ENCODE measurements around the gene PEPD.

The PEPD gene

DNA sequence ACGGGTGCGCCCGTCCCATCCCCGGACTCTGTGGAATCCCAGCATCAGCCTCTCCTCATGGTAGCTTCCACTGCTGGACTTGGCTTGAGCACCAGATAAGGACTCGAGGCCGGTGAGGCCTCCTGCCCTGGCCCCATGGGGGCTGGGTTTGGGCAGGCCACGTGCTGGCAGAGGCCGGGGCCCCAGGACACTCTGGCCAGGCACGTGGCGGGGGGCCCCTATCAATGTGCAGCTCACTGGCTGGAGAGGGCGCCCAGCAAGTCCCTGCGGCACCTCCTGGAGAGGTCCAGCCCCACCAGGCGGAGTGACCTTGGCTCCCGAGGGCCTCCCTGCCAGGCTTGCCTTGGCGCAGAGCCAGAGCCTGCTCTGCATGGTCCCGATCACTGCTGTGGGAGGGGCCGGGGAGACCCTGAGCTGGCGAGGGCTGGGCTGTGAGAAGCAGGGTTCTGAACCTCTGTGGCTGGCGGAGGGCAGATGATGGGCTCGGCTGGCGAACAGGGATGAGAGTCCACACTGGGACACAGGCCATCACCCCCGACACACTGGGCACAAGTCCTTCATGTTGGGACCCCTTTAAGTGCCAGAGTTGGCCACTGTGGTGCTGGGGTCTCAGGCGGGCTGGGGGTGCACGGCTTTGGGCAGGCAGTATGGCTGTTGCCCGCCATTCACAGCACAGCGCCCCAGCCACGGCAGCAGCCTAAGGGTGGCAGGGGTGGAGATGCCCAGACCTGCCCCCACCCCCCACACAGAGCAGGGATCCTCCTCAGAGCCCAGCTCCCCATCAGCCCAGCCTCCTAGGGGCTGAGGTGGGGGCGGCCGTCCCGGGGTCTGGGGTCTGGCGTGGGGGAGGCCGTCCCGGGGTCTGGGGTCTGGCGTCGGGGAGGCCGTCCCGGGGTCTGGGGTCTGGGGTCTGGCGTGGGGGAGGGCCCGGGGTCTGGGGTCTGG, 129.0 kb downstream of the PEPD start:
- DNase-seq = no peak

DNA sequence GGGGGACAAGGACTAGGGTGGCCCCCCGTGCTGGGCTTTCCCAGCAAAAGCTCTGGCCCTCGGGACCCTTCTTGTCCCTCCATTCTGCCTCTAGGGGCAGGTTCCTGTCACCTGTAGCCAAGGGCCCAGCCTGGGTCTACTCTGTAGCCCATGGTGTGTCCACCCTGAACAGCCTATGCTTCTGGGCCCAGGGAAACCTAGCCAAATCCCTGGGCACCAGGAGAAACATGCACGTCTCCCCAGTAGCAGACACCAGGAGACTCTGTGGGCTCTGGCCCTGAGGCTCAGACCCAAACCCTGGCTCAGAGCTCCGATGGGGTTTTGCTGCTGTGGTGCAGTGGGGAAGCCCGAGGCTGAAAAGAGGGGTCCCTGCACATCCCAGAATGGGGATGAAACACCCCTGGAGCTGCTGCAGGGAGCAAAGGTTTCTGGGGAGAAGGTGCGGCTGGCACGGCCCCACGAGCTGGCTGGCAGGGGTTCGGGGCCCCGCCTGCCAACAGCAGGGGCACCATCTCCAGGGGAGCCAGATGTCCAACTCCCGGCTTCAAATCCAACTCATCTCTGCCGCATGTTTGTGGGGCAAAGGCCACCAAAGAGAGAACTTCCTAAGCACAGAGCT, 129.9 kb downstream of the PEPD start:
- DNase-seq = no peak

DNA sequence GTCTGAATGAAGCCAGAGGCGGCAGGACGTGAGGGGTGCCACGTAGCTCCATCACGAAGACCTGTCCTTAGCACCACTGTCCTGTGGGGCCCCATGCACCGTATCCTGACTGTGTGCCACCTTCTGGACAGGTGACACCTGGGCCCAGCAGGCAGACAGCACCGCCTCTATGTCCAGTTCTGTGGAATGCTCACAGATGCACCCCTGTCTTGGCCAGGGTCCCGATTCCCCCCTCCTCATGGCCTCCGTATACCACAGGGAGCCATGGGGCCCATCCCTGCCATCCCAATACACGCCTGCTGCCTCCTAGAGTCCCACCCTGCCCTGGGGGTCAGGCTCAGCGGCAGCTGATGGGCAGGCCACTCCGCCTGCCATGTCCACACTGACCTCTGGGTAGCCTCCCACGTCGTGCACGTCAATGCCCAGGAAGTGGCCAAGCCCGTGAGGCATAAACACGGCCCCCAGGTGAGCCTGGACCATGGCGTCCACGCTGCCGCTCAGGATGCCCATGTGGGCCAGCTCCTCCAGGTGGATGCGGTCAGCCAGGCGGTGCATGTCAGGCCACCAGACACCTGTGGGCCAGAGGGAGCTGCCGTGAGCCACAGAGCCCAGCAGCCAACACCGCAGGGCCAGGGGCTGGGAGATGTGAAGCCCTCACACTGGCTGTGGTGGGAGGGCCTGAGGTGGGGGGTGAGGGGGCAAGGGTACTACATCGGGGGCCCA, 130.5 kb downstream of the PEPD start:
- no peak for DNase-seq

DNA sequence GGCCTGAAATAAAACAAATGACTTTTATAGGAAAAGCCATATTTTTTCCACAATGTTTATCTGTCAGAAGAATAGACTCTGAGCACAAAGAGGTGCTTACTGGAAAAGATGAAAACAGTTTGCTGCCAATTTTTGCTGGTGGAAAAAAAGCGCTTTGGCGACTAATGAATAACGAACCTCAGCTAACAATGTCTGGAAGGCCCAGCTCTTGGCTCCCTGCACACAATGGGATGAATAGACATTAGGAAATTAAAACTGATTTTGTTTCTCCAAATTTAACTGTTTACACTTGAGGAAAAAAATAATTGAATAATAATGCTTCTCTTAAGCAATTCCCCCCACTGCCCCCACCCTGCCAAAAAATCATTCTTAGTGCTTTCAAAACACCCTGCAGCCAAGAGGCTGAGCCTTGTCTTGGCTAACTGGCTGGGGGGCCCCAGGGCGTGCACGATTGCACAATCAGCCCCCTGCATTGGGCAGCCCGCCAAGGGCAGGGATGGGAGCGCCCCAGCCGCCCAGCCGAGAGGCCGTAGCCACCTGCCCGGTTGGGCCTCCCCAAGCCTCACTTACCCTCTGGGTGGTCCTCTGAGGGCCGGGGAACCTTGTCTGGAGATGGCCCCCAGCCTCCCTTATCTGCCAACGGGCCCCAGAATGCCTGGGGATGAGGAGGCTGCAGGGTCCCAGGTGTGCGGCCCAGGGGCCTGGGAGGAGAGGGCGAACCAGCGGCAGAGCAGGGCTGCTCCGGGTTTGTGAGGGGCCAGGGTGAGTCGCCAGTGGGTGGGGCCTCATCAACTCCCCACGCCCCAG, 131.3 kb downstream of the PEPD start:
- DNase-seq = no peak

DNA sequence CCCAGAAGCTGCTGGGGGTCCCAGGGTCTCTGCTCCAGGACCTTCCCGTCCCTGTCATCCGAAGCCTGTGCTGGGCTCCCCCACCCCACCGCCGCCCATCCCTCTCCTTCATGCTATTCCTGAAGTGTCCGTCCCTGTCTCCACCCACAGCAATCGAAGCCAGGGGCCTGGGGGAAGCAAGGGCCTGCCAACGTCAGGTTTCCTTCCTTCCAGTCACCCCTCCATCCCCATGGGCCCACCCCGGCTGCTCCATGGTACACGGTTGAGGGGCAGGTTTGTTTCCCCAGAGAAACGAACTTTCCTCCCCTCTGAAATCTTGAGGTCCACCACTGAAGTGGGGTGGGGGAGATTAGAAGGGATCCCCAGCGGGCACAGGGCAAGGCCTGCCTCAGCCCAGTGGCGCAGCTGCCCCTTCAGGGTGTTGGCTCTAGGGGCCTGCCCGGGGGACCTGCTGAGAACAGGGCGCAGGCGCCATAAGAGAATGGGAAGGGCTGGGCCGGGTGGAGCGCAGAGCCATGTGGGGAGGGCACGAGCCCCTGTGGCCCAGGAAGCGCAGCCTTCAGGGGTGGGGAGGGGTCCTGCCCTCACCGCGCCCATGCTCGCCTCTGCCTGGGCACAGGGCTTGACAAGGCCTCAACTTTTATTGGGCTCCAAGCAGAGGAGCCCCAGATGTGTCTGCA, 132.0 kb downstream of the PEPD start:
- DNase-seq = no peak

DNA sequence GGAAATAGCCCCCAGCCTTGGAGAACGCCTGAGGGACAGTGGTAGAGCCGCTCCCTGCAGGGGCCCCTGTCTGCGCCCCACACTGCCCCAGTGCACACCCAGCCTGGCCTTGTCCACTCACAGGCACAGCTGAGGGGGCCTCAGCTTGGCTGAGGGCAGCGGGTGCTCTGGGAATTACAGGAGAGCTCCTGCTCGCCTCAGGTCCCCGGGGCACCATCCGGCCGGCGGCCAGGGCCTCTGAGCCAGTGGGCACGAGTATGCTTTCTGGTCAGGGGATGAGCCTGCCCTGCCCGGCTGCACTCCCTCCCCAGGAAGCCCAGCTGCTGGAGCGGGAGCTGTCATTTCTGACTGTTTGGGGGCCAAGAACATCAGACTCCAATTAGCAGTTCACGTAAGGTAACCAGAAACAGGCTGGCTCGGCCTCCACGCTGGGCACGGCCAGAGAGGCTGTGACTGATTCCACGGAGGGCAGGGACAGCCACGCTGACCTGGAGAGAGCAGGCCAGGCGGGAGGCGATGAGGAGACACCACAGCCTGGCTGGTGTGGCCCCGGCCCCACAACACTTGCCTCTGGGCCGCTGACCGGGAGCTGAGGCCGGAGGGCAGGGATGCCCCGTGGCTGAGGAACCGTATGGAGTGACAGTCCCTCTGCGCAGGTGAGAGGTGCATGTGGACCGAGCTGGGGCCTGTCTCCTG, 132.7 kb downstream of the PEPD start:
- DNase-seq = no peak

DNA sequence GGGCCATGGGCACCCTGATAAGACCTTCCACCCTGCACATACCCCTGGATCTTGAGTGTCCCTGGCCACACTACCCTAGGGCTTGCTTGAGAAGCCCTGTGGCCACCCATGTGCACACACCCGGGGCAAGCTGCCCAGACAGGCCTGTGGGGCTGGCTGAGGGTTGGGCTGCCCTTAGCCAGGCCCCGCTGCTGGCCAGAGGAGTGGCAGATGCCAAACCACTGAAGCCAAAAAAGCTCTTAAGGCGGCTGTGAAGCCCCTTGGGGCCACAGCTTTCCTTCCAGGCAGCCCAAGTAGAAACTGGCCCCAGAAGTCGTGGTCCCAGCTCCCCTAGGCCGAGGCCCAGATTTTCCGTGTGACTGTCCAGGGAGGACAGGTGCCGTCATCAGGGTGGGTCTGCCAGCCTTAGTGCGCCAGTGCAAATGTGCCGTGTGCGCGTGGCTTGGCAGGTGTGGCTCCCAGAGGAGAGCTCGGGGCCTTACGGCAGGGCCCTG, 133.3 kb downstream of the PEPD start:
- DNase-seq = no peak

DNA sequence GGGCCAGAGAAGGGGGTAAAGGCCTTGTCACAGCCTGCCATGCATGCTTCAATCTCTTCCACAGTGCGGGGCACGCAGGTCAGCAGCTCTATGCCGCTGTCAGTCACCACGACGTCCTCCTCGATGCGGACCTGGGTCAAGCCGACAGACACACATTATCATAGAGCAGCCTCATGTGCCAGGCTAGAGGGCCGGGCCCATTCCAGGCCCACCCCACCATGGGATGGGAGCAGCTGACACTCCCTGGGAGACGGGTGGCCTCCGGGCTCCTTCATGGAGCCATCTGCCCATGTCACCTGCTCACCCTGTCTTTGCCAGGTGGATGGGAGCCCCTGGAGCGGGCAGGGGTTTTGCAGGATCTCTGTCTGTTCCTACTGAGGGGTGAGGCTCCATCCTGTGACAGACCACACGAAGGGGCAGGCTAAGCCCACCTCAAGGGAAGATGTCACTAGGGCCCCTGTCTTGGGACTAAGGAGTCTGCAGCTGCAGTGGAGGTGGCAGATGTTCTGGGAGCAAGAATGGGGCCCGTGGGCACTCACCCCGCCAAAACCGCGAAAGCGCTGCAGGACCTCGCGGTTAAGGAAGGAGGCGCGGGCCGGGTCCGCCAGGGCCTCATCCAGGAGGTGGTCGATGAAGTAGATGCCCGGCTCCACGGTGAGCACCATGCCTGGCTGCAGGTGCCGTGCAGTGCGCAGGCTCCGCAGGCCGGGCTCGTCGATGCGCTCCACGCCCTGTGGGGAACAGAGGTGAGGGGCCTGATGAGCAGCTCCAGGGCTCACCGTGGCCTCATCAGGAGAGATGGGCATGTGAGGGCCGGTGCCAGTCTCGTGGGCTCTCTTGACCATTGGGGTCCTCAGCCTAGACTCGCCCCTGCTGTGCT, 134.0 kb downstream of the PEPD start:
- DNase-seq = no peak

DNA sequence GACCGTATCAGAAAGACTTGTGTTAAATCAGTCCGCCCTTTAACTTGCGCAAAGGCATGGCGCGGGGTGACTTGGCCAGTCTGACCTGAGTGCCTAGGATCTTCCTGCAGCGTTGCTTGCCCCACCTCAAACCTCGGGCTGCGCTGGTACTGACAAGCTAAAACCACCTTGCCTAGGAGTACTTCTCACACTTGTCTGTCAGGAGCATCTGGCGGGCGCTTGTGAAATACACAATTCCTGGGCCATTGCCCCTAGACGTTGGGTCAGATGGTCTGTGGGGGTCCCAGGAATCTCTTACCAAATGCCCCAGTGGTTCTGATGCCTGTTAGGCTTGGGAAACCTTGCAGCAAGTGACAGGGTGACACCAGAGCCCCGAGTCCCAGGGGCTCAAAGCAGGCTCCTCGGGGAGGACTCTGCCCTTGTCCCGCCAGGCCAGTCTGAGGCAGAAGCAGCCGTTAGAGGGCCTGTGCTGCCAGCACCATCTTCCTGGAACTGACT, 135.2 kb downstream of the PEPD start:
- no peak for DNase-seq

DNA sequence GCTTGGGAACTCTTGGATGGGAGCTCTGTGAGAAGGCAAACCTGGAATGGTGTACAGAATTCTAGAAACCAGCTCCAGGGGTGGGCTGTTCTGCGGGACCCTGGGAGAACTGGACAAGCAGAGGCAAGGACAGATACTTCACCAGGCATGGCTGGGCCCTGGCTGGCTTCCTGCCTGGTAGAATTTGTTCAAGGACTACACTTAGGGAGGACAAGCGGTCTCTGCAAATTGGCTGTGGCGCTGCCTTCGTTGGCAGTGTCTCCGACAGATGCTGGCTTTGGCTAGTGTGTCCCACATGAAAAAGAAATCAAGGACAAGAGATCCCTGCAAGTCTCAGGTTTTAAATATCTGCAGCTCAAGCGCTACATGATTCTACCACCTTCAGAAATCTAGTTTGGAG, 135.6 kb downstream of the PEPD start:
- DNase-seq = no peak

DNA sequence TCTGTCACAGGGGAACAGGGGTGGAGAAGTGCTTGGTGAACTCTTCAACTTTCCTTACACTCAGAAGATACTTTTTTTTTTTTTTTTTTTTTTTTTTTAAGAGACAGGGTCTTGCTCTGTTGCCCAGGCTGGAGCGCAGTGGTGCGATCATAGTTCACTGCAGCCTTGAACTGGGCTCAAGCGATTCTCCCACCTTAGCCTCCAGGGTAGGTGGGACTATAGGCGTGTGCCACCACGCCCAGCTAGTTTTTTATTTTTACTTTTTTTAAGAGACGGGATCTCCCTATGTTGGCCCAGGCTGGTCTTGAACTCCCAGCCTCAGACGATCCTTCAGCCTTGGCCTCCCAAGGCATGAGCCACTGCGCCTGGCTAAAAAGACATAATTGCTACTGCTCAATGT, 136.6 kb downstream of the PEPD start:
- no peak for DNase-seq

DNA sequence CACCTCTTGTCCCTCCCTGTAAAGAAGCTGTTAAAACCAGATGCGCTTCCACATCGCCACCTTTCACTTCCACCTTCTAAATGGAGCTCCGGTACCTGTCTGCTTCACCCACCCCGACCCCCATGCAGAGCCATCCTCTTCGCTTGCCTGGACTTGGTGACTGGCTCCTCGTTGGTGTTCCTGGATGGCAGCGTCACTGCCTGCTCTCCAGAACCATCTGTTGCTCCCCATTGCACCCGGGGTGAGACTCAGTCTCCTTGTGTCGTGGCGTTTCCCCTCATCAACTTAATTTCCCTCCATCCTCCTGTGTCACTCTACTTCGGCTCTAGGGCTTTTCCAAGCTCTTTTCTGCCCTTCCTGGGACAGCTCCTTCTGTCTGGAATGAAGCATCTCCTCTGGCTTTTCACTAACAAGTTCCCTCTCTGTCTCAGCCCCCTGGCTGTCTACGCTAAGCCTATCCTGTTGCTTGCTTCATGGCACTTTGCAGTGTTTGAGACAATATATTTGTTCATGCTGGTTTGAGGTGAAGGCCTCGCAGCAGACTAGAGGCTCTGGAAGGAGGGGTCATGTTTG, 137.8 kb downstream of the PEPD start:
- no peak for DNase-seq

DNA sequence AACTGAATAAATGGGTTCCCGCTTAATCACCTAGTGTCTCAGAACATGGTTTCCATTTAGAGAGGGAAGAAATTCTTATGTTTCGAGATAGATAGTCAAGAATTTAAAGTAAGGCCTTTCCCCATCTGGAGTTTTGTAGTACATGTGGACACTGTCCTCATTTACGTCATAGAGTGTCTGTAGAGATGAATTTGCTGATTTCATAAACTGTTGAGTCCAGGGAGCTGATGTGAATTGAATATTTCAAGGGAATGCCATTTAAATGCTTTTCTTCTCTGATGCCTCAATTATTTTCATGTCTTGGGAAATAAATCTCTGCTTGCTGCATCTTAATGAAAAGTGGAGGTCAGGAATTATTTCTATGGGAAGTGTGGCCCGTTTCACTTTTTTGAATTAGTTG, 138.6 kb downstream of the PEPD start:
- no peak for DNase-seq

DNA sequence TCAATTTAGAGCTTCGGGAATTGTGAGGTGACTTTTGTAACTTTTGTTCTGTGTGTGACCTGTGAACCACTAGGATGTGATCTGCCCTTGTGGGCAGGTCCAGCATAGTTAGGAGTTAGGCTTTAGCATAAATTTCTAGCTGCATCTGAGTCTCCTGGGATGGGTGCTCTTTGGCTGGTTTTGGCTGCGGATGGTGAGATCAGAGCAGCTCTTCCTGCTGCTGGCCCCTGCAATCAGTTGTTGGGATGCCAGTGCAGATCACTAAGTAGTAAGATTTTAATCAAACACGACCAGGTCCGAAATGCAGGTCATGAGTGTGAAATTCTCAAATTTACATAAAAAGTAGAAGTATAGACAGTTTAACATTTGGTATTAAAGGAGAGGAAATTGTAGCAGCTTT, 139.6 kb downstream of the PEPD start:
- DNase-seq = no peak

DNA sequence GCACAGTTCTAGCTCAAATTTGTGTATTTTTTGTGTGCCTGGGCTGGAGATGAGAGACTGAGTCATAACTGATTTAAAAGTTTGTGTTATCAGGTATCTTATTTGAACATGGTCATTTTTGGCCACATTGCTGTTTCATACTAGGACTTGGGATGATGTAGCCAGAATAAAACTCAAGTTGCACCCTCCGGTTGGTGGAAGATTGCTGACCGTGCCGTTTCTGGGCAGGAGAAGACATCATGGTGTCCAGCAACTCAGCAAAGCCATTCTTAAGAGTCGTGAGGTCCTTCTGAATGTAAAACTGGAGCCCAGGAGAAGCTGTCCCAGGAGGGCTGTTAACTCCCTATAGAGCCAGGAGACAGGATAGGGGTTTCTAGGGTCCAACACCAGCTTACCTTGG, 140.5 kb downstream of the PEPD start:
- DNase-seq = no peak

DNA sequence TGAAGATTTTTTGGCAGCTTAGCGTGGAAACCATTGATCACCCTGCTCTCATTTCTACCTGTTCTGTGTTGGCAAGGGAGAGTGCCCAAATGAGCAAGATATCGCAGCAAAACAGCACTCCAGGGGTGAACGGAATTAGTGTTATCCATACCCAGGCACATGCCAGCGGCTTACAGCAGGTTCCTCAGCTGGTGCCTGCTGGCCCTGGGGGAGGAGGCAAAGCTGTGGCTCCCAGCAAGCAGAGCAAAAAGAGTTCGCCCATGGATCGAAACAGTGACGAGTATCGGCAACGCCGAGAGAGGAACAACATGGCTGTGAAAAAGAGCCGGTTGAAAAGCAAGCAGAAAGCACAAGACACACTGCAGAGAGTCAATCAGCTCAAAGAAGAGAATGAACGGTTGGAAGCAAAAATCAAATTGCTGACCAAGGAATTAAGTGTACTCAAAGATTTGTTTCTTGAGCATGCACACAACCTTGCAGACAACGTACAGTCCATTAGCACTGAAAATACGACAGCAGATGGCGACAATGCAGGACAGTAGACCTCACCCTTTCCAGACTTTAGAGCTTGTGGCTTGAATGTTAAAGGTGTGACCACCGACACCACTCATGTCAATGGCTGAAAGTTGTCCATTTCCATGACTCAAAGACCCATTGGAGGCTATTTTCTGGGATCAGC, 142.3 kb downstream of the PEPD start:
- no peak for DNase-seq

DNA sequence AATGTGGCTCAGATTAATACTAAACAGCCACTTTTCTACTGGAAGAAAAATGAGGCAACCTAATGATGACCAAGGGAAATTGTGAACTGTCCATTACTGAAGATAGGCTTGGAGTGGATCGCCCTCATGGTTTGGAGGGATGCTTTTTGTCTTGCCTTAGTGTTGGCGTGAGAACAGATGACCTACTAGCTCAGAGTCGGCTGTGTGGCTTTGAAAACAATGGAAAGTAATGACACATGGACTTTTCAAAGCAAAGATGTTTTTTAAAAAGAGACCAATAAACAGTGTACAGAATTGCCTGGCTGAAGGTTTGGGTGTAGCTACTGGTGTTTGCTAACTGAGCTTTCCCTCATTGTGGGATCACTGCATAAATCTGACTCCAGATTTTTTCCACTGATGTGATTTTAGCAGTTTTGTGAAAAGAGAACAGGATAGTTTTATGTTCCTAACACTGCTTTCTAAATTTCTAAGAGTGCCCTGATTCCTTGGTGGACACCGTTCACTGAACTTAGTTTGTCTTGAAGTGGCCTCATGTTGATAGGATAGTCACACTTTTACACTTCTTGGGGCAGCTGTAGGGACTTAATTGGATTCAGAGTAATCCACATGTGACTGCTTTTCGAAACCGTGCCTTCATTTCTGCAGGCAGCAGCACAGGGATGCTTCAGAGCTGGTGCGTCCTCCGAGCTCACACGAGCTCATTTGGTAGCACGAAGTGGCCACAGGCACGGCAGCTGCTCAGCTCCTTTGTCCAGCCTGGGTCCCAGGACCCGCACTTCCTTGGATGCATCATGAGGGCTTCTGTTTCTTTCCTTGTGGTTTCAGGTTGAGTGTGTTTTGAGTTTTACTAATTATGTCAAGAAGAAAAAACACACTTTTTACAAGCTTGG, 143.8 kb downstream of the PEPD start:
- DNase-seq = no peak

DNA sequence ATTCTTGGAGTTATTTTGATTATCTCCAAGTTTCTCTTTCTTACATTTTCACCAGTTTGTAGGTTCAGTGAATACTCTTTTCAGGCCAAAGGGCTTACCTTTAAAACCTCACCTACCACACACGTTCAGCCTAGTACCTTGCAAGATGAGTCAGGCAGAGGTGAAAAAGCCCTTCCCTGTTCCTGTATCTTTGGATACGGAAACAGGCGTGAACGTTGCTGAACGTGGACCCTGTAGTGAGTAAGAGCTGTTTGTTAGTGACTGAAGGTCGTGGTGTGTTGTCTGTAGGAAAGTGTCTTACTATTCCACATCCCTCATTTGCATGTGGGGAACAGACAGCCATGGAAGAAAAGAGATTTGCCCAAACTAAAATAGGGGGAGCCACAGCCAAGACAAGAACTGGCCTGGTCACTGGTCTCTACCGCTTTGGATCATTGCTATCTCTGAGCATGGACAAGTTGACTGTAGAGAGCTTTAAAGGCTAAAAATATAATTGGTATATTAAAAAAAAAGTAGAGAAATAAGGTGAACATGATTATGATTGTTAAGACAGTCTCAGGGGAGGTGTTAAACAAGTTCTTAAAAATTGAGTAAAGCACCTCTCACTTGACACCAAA, 144.5 kb downstream of the PEPD start:
- DNase-seq = no peak

Data from hematopoietic multipotent progenitor cell treated with erythropoietin and hydrocortisone succinate and interleukin-3 and kit ligand, for 8 days (in vitro differentiated cells).